GM15510 (cell line): ENCODE data around the gene RBBP4.

Experiments
- POLR2A ChIP-seq: IDR thresholded peaks from 3 replicates; pipeline ENCODE4 v1.6.1; 2011; ENCODE audit warnings: borderline replicate concordance; ENCODE audit not compliant: insufficient read length; ENCODE audit errors: extremely low read depth

RBBP4 gene

GRCh38 chr1:32725615-32725982, 74.6 kb downstream of the RBBP4 start:
- TF ChIP-seq POLR2A, result no peak

GRCh38 chr1:32727876-32728275, 76.9 kb downstream of the RBBP4 start:
- TF ChIP-seq POLR2A, result no peak

- no peak for TF ChIP-seq POLR2A
Measured at GRCh38 chr1:32728413-32729077, 77.5 kb downstream of the RBBP4 start.

- no peak for TF ChIP-seq POLR2A
Measured at GRCh38 chr1:32729254-32730046, 78.4 kb downstream of the RBBP4 start.

- TF ChIP-seq POLR2A, result no peak
Measured at GRCh38 chr1:32733582-32734321, 82.7 kb downstream of the RBBP4 start.
